Naive thymus-derived CD4-positive, alpha-beta T cell (primary cell): ENCODE data around the gene SAFB. TPM values are rescaled to one million over a fixed set of nuclear protein-coding genes. Genes with fewer than 3 reads are reported as not detected.
"Not testable (repeated sequence)": the region's sequence is repeated elsewhere in the genome, so short reads cannot be mapped to it uniquely, and the experiment has no call there.

ENCODE experiments used
- ATAC-seq: fragments of 150-1000 bp; cut with Tn5 transposase; 2 replicates; pipeline ENCODE4 v1.10.0; 2021; ENCODE audit warnings: mild to moderate bottlenecking, moderate library complexity
- CTCF ChIA-PET: fragments of 350-600 bp; sonication (Branson Sonifier 250); formaldehyde crosslinking; loops from one replicate; lab custom pipeline; 2021; ENCODE audit warnings: antibody characterized with exemption; lab: Charles Lee
- POLR2A ChIA-PET: fragments of 350-600 bp; sonication (Branson Sonifier 250); formaldehyde crosslinking; loops from one replicate; lab custom pipeline; 2021; ENCODE audit warnings: antibody characterized with exemption, inconsistent platforms; lab: Charles Lee
- DNase-seq, 9 donors: peaks; one replicate each; pipeline versions ENCODE4 v3.0.0 to v3.0.0-alpha.2; 2020 to 2022; ENCODE audit warnings: mixed read lengths in 1 of 9
- H3K27ac ChIP-seq: one replicate; pipeline ENCODE4 v1.7.0; 2013; ENCODE audit warnings: mild to moderate bottlenecking, low read depth, low read length, moderate library complexity
- H3K27me3 ChIP-seq, 2 donors: one replicate each; pipeline ENCODE4 v1.7.0; 2013; ENCODE audit warnings: low read length in 2 of 2, mild to moderate bottlenecking in 2 of 2, moderate library complexity in 2 of 2; ENCODE audit not compliant: control insufficient read depth in 2 of 2, insufficient read depth in 2 of 2
- H3K36me3 ChIP-seq, 3 experiments: 1 replicate in 2 of 3; 2 replicates in 1 of 3; pipeline ENCODE4 v1.7.0; 2013; ENCODE audit warnings: low read length in 3 of 3, mild to moderate bottlenecking in 3 of 3, moderate library complexity in 1 of 3; ENCODE audit not compliant: insufficient read depth in 3 of 3, control insufficient read depth in 2 of 3
- H3K4me1 ChIP-seq, 2 donors: one replicate each; pipeline ENCODE4 v1.7.0; 2013; ENCODE audit warnings: low read length in 2 of 2, mild to moderate bottlenecking in 2 of 2, moderate library complexity in 1 of 2; ENCODE audit not compliant: control insufficient read depth in 2 of 2, insufficient read depth in 2 of 2
- H3K4me3 ChIP-seq: 2 replicates; pipeline ENCODE4 v1.7.0; 2013; ENCODE audit warnings: mild to moderate bottlenecking, low read length
- H3K9me3 ChIP-seq, 3 experiments: 1 replicate in 2 of 3; 2 replicates in 1 of 3; pipeline ENCODE4 v1.7.0; 2013; ENCODE audit warnings: low read length in 3 of 3; ENCODE audit not compliant: control insufficient read depth in 2 of 3
- H3K27ac Mint-ChIP-seq, 9 donors: one replicate each; pipeline ENCODE4 v1.8.0; 2020 to 2022; ENCODE audit warnings: mixed read lengths in 9 of 9, mild to moderate bottlenecking in 8 of 9, moderate library complexity in 5 of 9, inconsistent platforms in 2 of 9
- H3K27me3 Mint-ChIP-seq, 5 donors: one replicate each; pipeline ENCODE4 v1.8.0; 2021 to 2022; ENCODE audit warnings: mixed read lengths in 5 of 5, mild to moderate bottlenecking in 1 of 5
- H3K36me3 Mint-ChIP-seq, 5 donors: one replicate each; pipeline ENCODE4 v1.8.0; 2020 to 2022; ENCODE audit warnings: mixed read lengths in 5 of 5, mild to moderate bottlenecking in 3 of 5, inconsistent platforms in 1 of 5
- H3K4me1 Mint-ChIP-seq, 7 donors: one replicate each; pipeline ENCODE4 v1.8.0; 2020 to 2022; ENCODE audit warnings: mixed read lengths in 7 of 7, mild to moderate bottlenecking in 3 of 7, inconsistent platforms in 1 of 7
- H3K4me3 Mint-ChIP-seq, 10 donors: one replicate each; pipeline ENCODE4 v1.8.0; 2020 to 2022; ENCODE audit warnings: mild to moderate bottlenecking in 10 of 10, mixed read lengths in 10 of 10, moderate library complexity in 6 of 10, inconsistent platforms in 2 of 10
- H3K9me3 Mint-ChIP-seq, 11 donors: one replicate each; pipeline ENCODE4 v1.8.0; 2020 to 2022; ENCODE audit warnings: mixed read lengths in 11 of 11, mild to moderate bottlenecking in 4 of 11, inconsistent platforms in 1 of 11, moderate library complexity in 1 of 11
- intact Hi-C, 2 donors: fragments of 100-400 bp; cut with micrococcal nuclease; formaldehyde crosslinking; loops; one replicate each; pipeline ENCODE4 v1.15.1; 2023
- polyA plus RNA-seq, 2 donors: library from polyadenylated mRNA; unstranded; fragments of 300-500 nt; fragmentation: Illumina TruSeq; gene quantifications; one replicate each; pipeline ENCODE4 v1.2.3, GENCODE V29; 2021
- total RNA-seq, 6 experiments: library from RNA in 5 of 6; stranded (reverse) in 5 of 6; gene quantifications; 1 replicate in 5 of 6; 2 replicates in 1 of 6; pipeline ENCODE4 v1.2.3 and lab custom pipeline; 2021 to 2026

Gene SAFB
- total and polyA plus RNA-seq, 7 experiments from 2014 or later, result 50.3 to 203 (median 170) TPM

DNA sequence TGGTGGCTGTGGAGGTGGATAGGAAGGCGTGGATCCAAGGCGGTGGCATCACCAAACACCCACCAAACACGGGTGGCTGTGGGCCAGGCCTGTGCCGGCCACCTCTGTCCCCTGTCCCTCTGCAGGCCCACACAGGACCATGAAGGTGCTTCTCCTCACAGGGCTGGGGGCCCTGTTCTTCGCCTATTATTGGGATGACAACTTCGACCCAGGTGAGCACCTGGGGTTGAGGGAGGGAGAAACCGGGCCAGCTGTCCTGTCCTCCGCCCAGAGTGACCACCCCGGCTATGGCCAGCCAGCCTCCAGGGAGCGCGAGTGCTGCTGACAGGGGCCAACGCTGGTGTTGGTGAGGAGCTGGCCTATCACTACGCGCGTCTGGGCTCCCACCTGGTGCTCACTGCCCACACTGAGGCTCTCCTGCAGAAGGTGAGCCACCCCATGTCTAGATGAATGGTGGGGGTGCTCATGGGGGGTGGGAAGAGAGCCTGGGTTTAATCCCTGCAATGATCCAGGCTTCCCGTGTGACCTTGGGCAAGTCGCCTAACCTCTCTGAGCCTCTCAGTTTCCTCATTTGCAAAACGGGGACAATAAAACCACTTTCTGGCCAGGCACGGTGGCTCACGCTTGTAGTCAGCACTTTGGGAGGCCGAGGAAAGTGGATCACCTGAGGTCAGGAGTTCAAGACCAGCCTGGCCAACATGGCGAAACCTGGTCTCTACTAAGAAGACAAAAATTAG is 62.0 kb downstream of the SAFB start:
- Histone ChIP-seq H3K9me3 (no peaks in the 10 kb centered on the region), H3K36me3 (peaks cover 0 to 4% (median 0%) of the 10 kb centered on the region in 3 experiments), H3K27me3 (no peaks in the 10 kb centered on the region), H3K4me1 (peaks cover 12 to 13% of the 10 kb centered on the region in 2 donors), H3K27ac (no peak overlapping the region), H3K4me3 (no peak overlapping the region)
- ChIA-PET POLR2A (interaction anchor here (0.6 to 1.1 kb wide), 2 partner anchors 33 to 62 kb away, joined by 3 read pairs; partner anchors contain the start of genes SAFB and SAFB2), CTCF (no interaction called here)
- DNase-seq, result no peak
- peaks cover 13 to 45% (median 32%) of the 10 kb centered on the region in 7 donors for H3K4me1 Mint-ChIP-seq
- ATAC-seq, result no peak
- H3K27me3 Mint-ChIP-seq, result peaks cover 0 to 18% (median 0%) of the 10 kb centered on the region in 5 donors
- peaks cover 0 to 4% (median 0%) of the 10 kb centered on the region in 11 donors for H3K9me3 Mint-ChIP-seq
- H3K27ac Mint-ChIP-seq, result peak overlapping the region in 1 of 9 donors; percentile 83
- no peaks in the 10 kb centered on the region for H3K36me3 Mint-ChIP-seq
- H3K4me3 Mint-ChIP-seq, result peak overlapping the region in 2 of 10 donors; percentile 48 to 53
- intact Hi-C loops, result loop anchor here (5.0 to 10.0 kb wide), 6 partner anchors 430 to 1850 kb away; partner anchors contain the start of genes ALKBH7 (in 2 of the 2), GPR108 (in 1 of the 2), KDM4B (in 1 of the 2) and MPND (in 1 of the 2)

DNA sequence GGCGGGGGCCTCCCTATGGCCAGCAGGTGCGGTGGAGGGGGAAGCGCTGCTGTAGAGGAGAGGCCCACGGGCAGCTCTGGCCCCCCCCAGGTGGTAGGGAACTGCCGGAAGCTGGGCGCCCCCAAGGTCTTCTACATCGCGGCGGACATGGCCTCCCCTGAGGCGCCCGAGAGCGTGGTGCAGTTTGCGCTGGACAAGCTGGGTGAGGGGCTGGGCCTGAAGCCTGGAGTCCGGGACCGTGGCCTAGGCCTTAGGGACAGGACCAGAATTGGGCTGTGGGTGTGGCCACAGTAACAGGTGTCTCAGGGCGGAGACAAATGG is 63.4 kb downstream of the SAFB start:
- ChIA-PET CTCF (interaction anchor here (0.9 to 2.0 kb wide), 5 partner anchors 13 to 118 kb away, joined by 3 to 8 read pairs (median 3); partner anchors contain the start of genes CATSPERD, SAFB and SAFB2), POLR2A (interaction anchor here (0.6 to 2.1 kb wide), 7 partner anchors 22 to 105 kb away, joined by 3 to 21 read pairs (median 3); partner anchors contain the start of genes CATSPERD, DUS3L, LONP1 and SAFB)
- Histone ChIP-seq H3K27me3 (no peaks in the 10 kb centered on the region), H3K9me3 (no peaks in the 10 kb centered on the region), H3K4me1 (peaks cover 6 to 12% of the 10 kb centered on the region in 2 donors), H3K36me3 (no peaks in the 10 kb centered on the region), H3K4me3 (peak overlapping the region; percentile 58), H3K27ac (peak overlapping the region; percentile 73)
- Mint-ChIP-seq H3K27me3 (peaks cover 0 to 13% (median 0%) of the 10 kb centered on the region in 5 donors), H3K36me3 (peaks cover 0 to 9% (median 0%) of the 10 kb centered on the region in 5 donors), H3K27ac (peak overlapping the region; percentile 66 to 92 (median 88)), H3K9me3 (peaks cover 0 to 4% (median 0%) of the 10 kb centered on the region in 11 donors), H3K4me1 (peaks cover 9 to 45% (median 36%) of the 10 kb centered on the region in 7 donors), H3K4me3 (peak overlapping the region; percentile 71 to 91 (median 84))
- DNase-seq (no peak), ATAC-seq (no peak)
- intact Hi-C loops, result loop anchor here (5.0 to 10.0 kb wide), 5 partner anchors 429 to 1849 kb away; partner anchors contain the start of genes ALKBH7 (in 1 of the 2), GPR108 (in 1 of the 2), KDM4B (in 1 of the 2) and PNPLA6 (in 1 of the 2)

- H3K9me3 Mint-ChIP-seq, result peaks cover 0 to 3% (median 0%) of the 10 kb centered on the region in 11 donors
- ATAC-seq (peak; percentile 81), DNase-seq (peak; percentile 77 to 100 (median 84))
- H3K4me1 ChIP-seq, result peaks cover 7 to 16% of the 10 kb centered on the region in 2 donors
- intact Hi-C loops, result loop anchor here (5.0 to 10.0 kb wide), 5 partner anchors 428 to 1848 kb away; partner anchors contain the start of genes ALKBH7 (in 1 of the 2), GPR108 (in 1 of the 2), KDM4B (in 1 of the 2) and PNPLA6 (in 1 of the 2)
- H3K4me3 Mint-ChIP-seq, result peak overlapping the region; percentile 71 to 91 (median 84)
- peaks cover 0 to 9% (median 0%) of the 10 kb centered on the region in 5 donors for H3K27me3 Mint-ChIP-seq
- CTCF ChIA-PET, result interaction anchor here (0.9 to 2.0 kb wide), 5 partner anchors 12 to 118 kb away, joined by 3 to 8 read pairs (median 3); partner anchors contain the start of genes CATSPERD, SAFB and SAFB2
- peaks cover 0 to 9% (median 0%) of the 10 kb centered on the region in 5 donors for H3K36me3 Mint-ChIP-seq
- H3K9me3 ChIP-seq, result no peaks in the 10 kb centered on the region
- peaks cover 0 to 2% (median 0%) of the 10 kb centered on the region in 3 experiments for H3K36me3 ChIP-seq
- H3K27ac Mint-ChIP-seq, result peak overlapping the region; percentile 66 to 92 (median 88)
- no peaks in the 10 kb centered on the region for H3K27me3 ChIP-seq
- H3K27ac ChIP-seq, result peak overlapping the region; percentile 73
- H3K4me3 ChIP-seq, result peak overlapping the region; percentile 58
- POLR2A ChIA-PET, result interaction anchor here (0.6 to 2.1 kb wide), 8 partner anchors 21 to 895 kb away, joined by 3 to 21 read pairs (median 3); partner anchors contain the start of genes CATSPERD, DUS3L, FEM1A and LONP1
- H3K4me1 Mint-ChIP-seq, result peaks cover 5 to 40% (median 31%) of the 10 kb centered on the region in 7 donors
Observed at GRCh38 chr19:5686647-5687359, 63.9 kb downstream of the SAFB start.

GRCh38 chr19:5687360-5688198 is 64.7 kb downstream of the SAFB start:
- CTCF ChIA-PET, result interaction anchor here (1.7 to 2.0 kb wide), 2 partner anchors 65 to 117 kb away, joined by 6 to 8 read pairs; partner anchors contain the start of genes SAFB and SAFB2
- peak overlapping the region; percentile 71 to 91 (median 82) for H3K4me3 Mint-ChIP-seq
- Histone ChIP-seq H3K27ac (peak overlapping the region; percentile 73), H3K4me1 (peaks cover 12 to 21% of the 10 kb centered on the region in 2 donors), H3K4me3 (peak overlapping the region; percentile 58), H3K36me3 (peaks cover 0 to 10% (median 4%) of the 10 kb centered on the region in 3 experiments), H3K27me3 (no peaks in the 10 kb centered on the region), H3K9me3 (no peaks in the 10 kb centered on the region)
- H3K27me3 Mint-ChIP-seq, result peaks cover 0 to 3% (median 0%) of the 10 kb centered on the region in 5 donors
- intact Hi-C loops, result loop anchor here (5.0 to 10.0 kb wide), 5 partner anchors 427 to 1847 kb away; partner anchors contain the start of genes ALKBH7 (in 1 of the 2), GPR108 (in 1 of the 2), KDM4B (in 1 of the 2) and PNPLA6 (in 1 of the 2)
- DNase-seq (no peak), ATAC-seq (no peak)
- peaks cover 0 to 3% (median 0%) of the 10 kb centered on the region in 11 donors for H3K9me3 Mint-ChIP-seq
- H3K36me3 Mint-ChIP-seq, result peaks cover 0 to 11% (median 0%) of the 10 kb centered on the region in 5 donors
- peaks cover 5 to 36% (median 31%) of the 10 kb centered on the region in 7 donors for H3K4me1 Mint-ChIP-seq
- peak overlapping the region in 2 of 9 donors; percentile 53 to 87 for H3K27ac Mint-ChIP-seq
- POLR2A ChIA-PET, result interaction anchor here (1.1 to 2.1 kb wide), 4 partner anchors 20 to 896 kb away, joined by 3 to 21 read pairs (median 12); partner anchors contain the start of genes CATSPERD, FEM1A, LONP1 and SAFB

GRCh38 chr19:5688262-5688881 is 65.5 kb downstream of the SAFB start:
- H3K36me3 ChIP-seq, result peaks cover 0 to 18% (median 4%) of the 10 kb centered on the region in 3 experiments
- intact Hi-C loops, result loop anchor here (5.0 to 10.0 kb wide), 5 partner anchors 426 to 1846 kb away; partner anchors contain the start of genes ALKBH7 (in 1 of the 2), GPR108 (in 1 of the 2), KDM4B (in 1 of the 2) and PNPLA6 (in 1 of the 2)
- DNase-seq, H3K27me3 ChIP-seq, ATAC-seq, H3K9me3 Mint-ChIP-seq, H3K4me3 ChIP-seq, H3K27ac ChIP-seq, H3K27me3 Mint-ChIP-seq, H3K9me3 ChIP-seq, CTCF ChIA-PET: not testable (repeated sequence)
- H3K4me1 ChIP-seq, result peaks cover 12 to 21% of the 10 kb centered on the region in 2 donors
- peak overlapping the region; percentile 53 to 76 (median 65) for H3K4me3 Mint-ChIP-seq
- H3K4me1 Mint-ChIP-seq, result peaks cover 5 to 39% (median 33%) of the 10 kb centered on the region in 7 donors
- H3K36me3 Mint-ChIP-seq, result peaks cover 0 to 11% (median 0%) of the 10 kb centered on the region in 5 donors
- H3K27ac Mint-ChIP-seq, result peak overlapping the region in 5 of 9 donors; percentile 50 to 72 (median 53)
- POLR2A ChIA-PET, result interaction anchor here (2.0 kb wide), 1 partner anchor 32 kb away, joined by 32 read pairs; the partner anchor contains the start of genes CATSPERD and LONP1
